HepG2 (cell line): ENCODE data around the gene CISD1. TPM values are rescaled to one million over a fixed set of nuclear protein-coding genes. Genes with fewer than 3 reads are reported as not detected.

Experiments used
- ARHGAP35 ChIP-seq: sonication (generic); formaldehyde crosslinking; IDR thresholded peaks from 2 replicates; pipeline ENCODE4 v1.9.0; 2022; ENCODE audit warnings: mild to moderate bottlenecking, inconsistent platforms, moderate library complexity, missing genetic modification reagents, borderline replicate concordance
- CENPT ChIP-seq: sonication (generic); formaldehyde crosslinking; IDR thresholded peaks from 2 replicates; pipeline ENCODE4 v1.8.0; 2022; ENCODE audit warnings: low read depth, mild to moderate bottlenecking, moderate library complexity, missing genetic modification reagents
- HOXA9 ChIP-seq: sonication (generic); formaldehyde crosslinking; IDR thresholded peaks from 2 replicates; pipeline ENCODE4 v1.8.1; 2022; ENCODE audit warnings: missing genetic modification reagents, mild to moderate bottlenecking, moderate library complexity, borderline replicate concordance
- KAT2B ChIP-seq: fragments of 150-350 bp; IDR thresholded peaks from 2 replicates; pipeline ENCODE4 v1.6.1; 2014; ENCODE audit warnings: low read depth, low read length, borderline replicate concordance
- MZF1 ChIP-seq: sonication (generic); formaldehyde crosslinking; IDR thresholded peaks from 2 replicates; pipeline ENCODE4 v1.8.1; 2023; ENCODE audit warnings: mild to moderate bottlenecking, missing genetic modification reagents, borderline replicate concordance
- NBN ChIP-seq: fragments of 450-650 bp; conservative IDR thresholded peaks from 2 replicates; pipeline ENCODE4 v1.6.1; 2017
- NFYB ChIP-seq: sonication (generic); formaldehyde crosslinking; IDR thresholded peaks from 2 replicates; pipeline ENCODE4 v1.4.0; 2020; ENCODE audit warnings: missing genetic modification reagents
- PHB2 ChIP-seq: fragments of 450-650 bp; IDR thresholded peaks from 2 replicates; pipeline ENCODE4 v1.6.1; 2018; ENCODE audit not compliant: partially characterized antibody
- SALL2 ChIP-seq: sonication (generic); formaldehyde crosslinking; IDR thresholded peaks from 2 replicates; pipeline ENCODE4 v1.8.1; 2023; ENCODE audit warnings: mild to moderate bottlenecking, missing genetic modification reagents, inconsistent platforms
- ZMAT3 ChIP-seq: sonication (generic); formaldehyde crosslinking; conservative IDR thresholded peaks from 2 replicates; pipeline ENCODE4 v1.7.0; 2021; ENCODE audit warnings: missing genetic modification reagents
- ZNF430 ChIP-seq: sonication (generic); formaldehyde crosslinking; IDR thresholded peaks from 2 replicates; pipeline ENCODE4 v1.9.0; 2021; ENCODE audit warnings: mild to moderate bottlenecking, missing genetic modification reagents
- ZNF441 ChIP-seq: sonication (generic); formaldehyde crosslinking; IDR thresholded peaks from 2 replicates; pipeline ENCODE4 v1.7.0; 2021; ENCODE audit warnings: missing genetic modification reagents, borderline replicate concordance
- ZNF543 ChIP-seq: sonication (generic); formaldehyde crosslinking; IDR thresholded peaks from 2 replicates; pipeline ENCODE4 v1.4.0; 2020; ENCODE audit warnings: mild to moderate bottlenecking, missing genetic modification reagents
- ZNF550 ChIP-seq: sonication (generic); formaldehyde crosslinking; IDR thresholded peaks from 2 replicates; pipeline ENCODE4 v1.4.0; 2020; ENCODE audit warnings: mild to moderate bottlenecking, missing genetic modification reagents, borderline replicate concordance
- ZNF556 ChIP-seq: sonication (generic); formaldehyde crosslinking; IDR thresholded peaks from 2 replicates; pipeline ENCODE4 v1.4.0; 2020; ENCODE audit warnings: mild to moderate bottlenecking, missing genetic modification reagents, borderline replicate concordance
- ZNF615 ChIP-seq: sonication (generic); formaldehyde crosslinking; IDR thresholded peaks from 2 replicates; pipeline ENCODE4 v1.5.0; 2020; ENCODE audit warnings: mild to moderate bottlenecking, missing genetic modification reagents, borderline replicate concordance
- ZNF672 ChIP-seq: sonication (generic); formaldehyde crosslinking; IDR thresholded peaks from 2 replicates; pipeline ENCODE4 v1.8.1; 2022; ENCODE audit warnings: missing genetic modification reagents
- ZNF780A ChIP-seq: sonication (generic); formaldehyde crosslinking; IDR thresholded peaks from 2 replicates; pipeline ENCODE4 v1.8.0; 2022; ENCODE audit warnings: mild to moderate bottlenecking, missing genetic modification reagents, moderate library complexity
- ZSCAN29 ChIP-seq: sonication (generic); formaldehyde crosslinking; conservative IDR thresholded peaks from 2 replicates; pipeline ENCODE4 v1.4.0; 2020; ENCODE audit warnings: mild to moderate bottlenecking, missing genetic modification reagents
- ZSCAN30 ChIP-seq: sonication (generic); formaldehyde crosslinking; IDR thresholded peaks from 2 replicates; pipeline ENCODE4 v1.5.0; 2020; ENCODE audit warnings: mild to moderate bottlenecking, missing genetic modification reagents
- polyA plus RNA-seq, 8 experiments: library from polyadenylated mRNA; depleted of rRNA in 3 of 8; stranded (reverse) in 7 of 8; unstranded in 1 of 8; fragments of >200 nt; fragmentation: Illumina TruSeq in 4 of 8; extraction: Trizol in 4 of 8; gene quantifications; 2 replicates each; pipeline versions ENCODE4 v1.2.1 to v1.2.3, GENCODE V29; 2011 to 2016; ENCODE audit warnings: low read depth in 4 of 8, missing spikeins in 1 of 8, mixed read lengths in 1 of 8; ENCODE audit not compliant: insufficient read depth in 1 of 8
- total RNA-seq, 5 experiments: library from RNA; depleted of rRNA; stranded (reverse); fragments of >200 nt; fragmentation: Illumina TruSeq; extraction: Trizol; gene quantifications; 2 replicates each; pipeline ENCODE4 v1.2.3, GENCODE V29; 2016; ENCODE audit warnings: low read depth in 1 of 5
- TF ChIP-seq, protein P1 (sequence below): sonication (generic); formaldehyde crosslinking; IDR thresholded peaks from 2 replicates; pipeline ENCODE4 v1.4.0; 2020; ENCODE audit warnings: mild to moderate bottlenecking, low read depth, missing genetic modification reagents
- TF ChIP-seq, protein P2 (sequence below): sonication (generic); formaldehyde crosslinking; IDR thresholded peaks from 2 replicates; pipeline ENCODE4 v1.8.0; 2022; ENCODE audit warnings: missing genetic modification reagents, low read depth, mild to moderate bottlenecking, borderline replicate concordance
- TF ChIP-seq, protein P3 (sequence below): sonication (generic); formaldehyde crosslinking; IDR thresholded peaks from 2 replicates; pipeline ENCODE4 v1.8.0; 2022; ENCODE audit warnings: missing genetic modification reagents, mild to moderate bottlenecking, borderline replicate concordance
- TF ChIP-seq, protein P4 (sequence below): sonication (generic); formaldehyde crosslinking; IDR thresholded peaks from 2 replicates; pipeline ENCODE4 v1.5.0; 2020; ENCODE audit warnings: missing genetic modification reagents

The CISD1 gene
- total and polyA plus RNA-seq, 2 of the 13 experiments (the other 11 are each of a cell fraction or from before 2014, with no cell fraction given), result 63.4 to 78.9 TPM

DNA sequence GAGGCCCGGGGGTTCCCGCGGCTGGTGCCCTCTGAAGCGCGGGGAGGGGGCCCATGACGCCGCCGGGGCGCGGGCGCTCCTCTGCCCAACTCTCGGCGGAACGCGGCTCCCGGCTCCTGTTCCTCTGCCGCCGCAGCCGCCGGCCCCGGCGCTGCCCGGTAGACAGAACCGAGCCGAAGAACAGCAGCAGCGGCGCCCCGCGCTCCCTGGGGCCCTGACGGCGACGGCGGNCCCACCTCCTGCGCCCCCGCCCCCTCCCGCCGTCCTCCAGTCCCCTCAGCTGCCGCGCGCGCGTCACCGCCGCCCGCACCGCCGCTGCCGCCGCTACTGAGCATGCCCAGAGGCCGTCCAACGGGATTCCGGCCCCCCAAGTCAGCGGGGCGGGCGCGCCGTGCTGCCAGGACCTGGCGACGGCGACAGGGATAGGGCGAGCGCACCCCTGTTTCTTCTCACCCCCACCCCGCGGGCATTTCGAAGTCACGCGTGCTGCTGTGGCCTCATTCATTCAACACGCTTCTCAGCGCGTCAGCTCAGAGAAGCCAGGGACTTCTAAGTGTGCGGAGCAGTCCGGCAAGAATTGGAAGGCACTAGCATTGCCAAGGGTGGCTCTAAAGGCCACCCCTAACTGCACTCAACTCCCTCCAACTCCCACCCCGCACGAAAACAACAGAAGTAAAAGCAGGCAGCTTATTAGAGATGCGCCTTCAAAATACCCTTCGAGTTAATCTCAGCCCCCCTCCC lies 1.1 kb upstream of the CISD1 start, which contains the start of gene IPMK (continued):
- TF ChIP-seq, protein P1, sequence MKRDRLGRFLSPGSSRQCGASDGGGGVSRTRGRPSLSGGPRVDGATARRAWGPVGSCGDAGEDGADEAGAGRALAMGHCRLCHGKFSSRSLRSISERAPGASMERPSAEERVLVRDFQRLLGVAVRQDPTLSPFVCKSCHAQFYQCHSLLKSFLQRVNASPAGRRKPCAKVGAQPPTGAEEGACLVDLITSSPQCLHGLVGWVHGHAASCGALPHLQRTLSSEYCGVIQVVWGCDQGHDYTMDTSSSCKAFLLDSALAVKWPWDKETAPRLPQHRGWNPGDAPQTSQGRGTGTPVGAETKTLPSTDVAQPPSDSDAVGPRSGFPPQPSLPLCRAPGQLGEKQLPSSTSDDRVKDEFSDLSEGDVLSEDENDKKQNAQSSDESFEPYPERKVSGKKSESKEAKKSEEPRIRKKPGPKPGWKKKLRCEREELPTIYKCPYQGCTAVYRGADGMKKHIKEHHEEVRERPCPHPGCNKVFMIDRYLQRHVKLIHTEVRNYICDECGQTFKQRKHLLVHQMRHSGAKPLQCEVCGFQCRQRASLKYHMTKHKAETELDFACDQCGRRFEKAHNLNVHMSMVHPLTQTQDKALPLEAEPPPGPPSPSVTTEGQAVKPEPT (CRISPR knock-in tag), result 0 out of 2 replicates have a peak, but pooled peaks have one; percentile 5
- TF ChIP-seq SALL2 (no peak), ARHGAP35 (peak; percentile 68; the same call in 1 of the 2 replicates), ZNF550 (CRISPR knock-in tag) (no peak), ZNF615 (CRISPR knock-in tag) (no peak), CENPT (CRISPR knock-in tag) (peak; percentile 85), ZSCAN29 (CRISPR knock-in tag) (no peak), KAT2B (no peak), PHB2 (no peak), ZNF556 (no peak), ZNF441 (CRISPR knock-in tag) (no peak), ZNF543 (CRISPR knock-in tag) (no peak), ZMAT3 (CRISPR knock-in tag) (0 out of 2 replicates have a peak, but pooled peaks have one; percentile 43), NBN (no peak), ZNF672 (no peak), NFYB (CRISPR knock-in tag) (peak; percentile 72), HOXA9 (CRISPR knock-in tag) (0 out of 2 replicates have a peak, but pooled peaks have one; percentile 42), MZF1 (CRISPR knock-in tag) (peak; percentile 87; the same call in 1 of the 2 replicates), ZNF780A (no peak), ZSCAN30 (CRISPR knock-in tag) (no peak), ZNF430 (CRISPR knock-in tag) (peak; percentile 77)
- TF ChIP-seq, protein P2, sequence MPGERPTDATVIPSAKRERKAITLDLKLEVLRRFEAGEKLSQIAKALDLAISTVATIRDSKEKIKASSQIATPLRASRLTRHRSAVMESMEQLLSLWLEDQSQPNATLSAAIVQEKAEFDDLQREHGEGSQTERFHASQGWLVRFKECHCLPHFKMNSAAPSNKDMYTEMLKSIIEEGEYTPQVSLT (CRISPR knock-in tag), result no peak
- TF ChIP-seq, protein P3, sequence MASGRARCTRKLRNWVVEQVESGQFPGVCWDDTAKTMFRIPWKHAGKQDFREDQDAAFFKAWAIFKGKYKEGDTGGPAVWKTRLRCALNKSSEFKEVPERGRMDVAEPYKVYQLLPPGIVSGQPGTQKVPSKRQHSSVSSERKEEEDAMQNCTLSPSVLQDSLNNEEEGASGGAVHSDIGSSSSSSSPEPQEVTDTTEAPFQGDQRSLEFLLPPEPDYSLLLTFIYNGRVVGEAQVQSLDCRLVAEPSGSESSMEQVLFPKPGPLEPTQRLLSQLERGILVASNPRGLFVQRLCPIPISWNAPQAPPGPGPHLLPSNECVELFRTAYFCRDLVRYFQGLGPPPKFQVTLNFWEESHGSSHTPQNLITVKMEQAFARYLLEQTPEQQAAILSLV (CRISPR knock-in tag), result 0 out of 2 replicates have a peak, but pooled peaks have one; percentile 25
- TF ChIP-seq, protein P4, sequence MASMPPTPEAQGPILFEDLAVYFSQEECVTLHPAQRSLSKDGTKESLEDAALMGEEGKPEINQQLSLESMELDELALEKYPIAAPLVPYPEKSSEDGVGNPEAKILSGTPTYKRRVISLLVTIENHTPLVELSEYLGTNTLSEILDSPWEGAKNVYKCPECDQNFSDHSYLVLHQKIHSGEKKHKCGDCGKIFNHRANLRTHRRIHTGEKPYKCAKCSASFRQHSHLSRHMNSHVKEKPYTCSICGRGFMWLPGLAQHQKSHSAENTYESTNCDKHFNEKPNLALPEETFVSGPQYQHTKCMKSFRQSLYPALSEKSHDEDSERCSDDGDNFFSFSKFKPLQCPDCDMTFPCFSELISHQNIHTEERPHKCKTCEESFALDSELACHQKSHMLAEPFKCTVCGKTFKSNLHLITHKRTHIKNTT (CRISPR knock-in tag), result no peak
